ENCODE data around the gene PLEK2. TPM values are rescaled to one million over a fixed set of nuclear protein-coding genes. Genes with fewer than 3 reads are reported as not detected.

Gene PLEK2
- total and polyA plus RNA-seq, 2 donors (not counting 3 experiments of a cell fraction or from before 2014, with no cell fraction given) = 1.4 to 3.8 TPM

GRCh38 chr14:67425608-67426007 lies 13.6 kb upstream of the PLEK2 start:
- DNase-seq (ENCODE audit: low read depth, low spot score) (no peak), FAIRE-seq (no peak)
- H4K20me1 ChIP-seq (replicated peaks; ENCODE audit: control insufficient read depth, extremely low read depth, insufficient read depth, low read length) = no peaks in the 10 kb centered on the region
- ChIA-PET POLR2A (no interaction called here), CTCF (interaction anchor here (1.7 to 9.1 kb wide), 9 partner anchors 9 to 277 kb away, joined by 3 to 298 read pairs (median 18); partner anchors contain the start of genes ATP6V1D, EIF2S1, PIGH and PLEK2)
- no peaks in the 10 kb centered on the region for H3K79me2 ChIP-seq (ENCODE audit: control insufficient read depth, insufficient read depth, low read length)
- no peak overlapping the region for H2AFZ ChIP-seq (ENCODE audit: low read depth, low read length)
- no TSS peak for BruUV-seq (replicated peaks)
- no peaks in the 10 kb centered on the region for H3K27me3 ChIP-seq (ENCODE audit: control insufficient read depth in 2 of 2, insufficient read depth in 2 of 2, low read length in 2 of 2)
- H3K27ac ChIP-seq (ENCODE audit: insufficient read depth, low read depth, low read length) = no peak overlapping the region
- peaks cover 2% of the 10 kb centered on the region for H3K4me1 ChIP-seq (ENCODE audit: control insufficient read depth, extremely low read depth, insufficient read depth, low read length)
- H3K36me3 ChIP-seq (ENCODE audit: control insufficient read depth in 2 of 2, extremely low read depth in 1 of 2, insufficient read depth in 2 of 2, low read length in 2 of 2) = no peaks in the 10 kb centered on the region
- H3K4me2 ChIP-seq (ENCODE audit: insufficient read depth, low read length) = no peak overlapping the region
- dilution Hi-C loops (cut with MboI; ENCODE audit: extremely low pct_ligation_motif_present, low sequenced_read_pairs) = no loop called here
- H3K9me1 ChIP-seq (replicated peaks; ENCODE audit: control insufficient read depth, extremely low read depth, insufficient read depth, low read length) = no peaks in the 10 kb centered on the region
- TF ChIP-seq MAX (IDR thresholded peaks at IDR 0.05; ENCODE audit: insufficient read depth, insufficient read length) (no peak), MYC (IDR thresholded peaks at IDR 0.05; ENCODE audit: low read depth, low read length) (no peak), FOS (IDR thresholded peaks at IDR 0.05; ENCODE audit: borderline replicate concordance, insufficient read depth, low read length) (no peak), CTCF (IDR thresholded peaks at IDR 0.05; ENCODE audit: extremely low read depth in 1 of 2, insufficient read depth in 1 of 2, low read depth in 1 of 2, low read length in 2 of 2) (no peak), POLR2AphosphoS5 (IDR thresholded peaks at IDR 0.05; ENCODE audit: insufficient read depth, low read depth, low read length) (no peak), GATA2 (IDR thresholded peaks at IDR 0.05; ENCODE audit: insufficient read depth, insufficient read length, low read depth, low read length) (no peak), JUN (IDR thresholded peaks at IDR 0.05; ENCODE audit: borderline replicate concordance, insufficient read depth, insufficient read length, low read depth) (no peak), POLR2A (IDR thresholded peaks at IDR 0.05; ENCODE audit: low read depth, low read length) (no peak), EZH2 (IDR thresholded peaks at IDR 0.05; ENCODE audit: borderline replicate concordance, low read depth, low read length, severe bottlenecking) (no peak)
- intact Hi-C loops (cut with micrococcal nuclease) = loop anchor here (2.0 to 10.0 kb wide), 2 partner anchors 89 to 107 kb away; partner anchors contain the start of gene PLEKHH1
- no peak overlapping the region for H3K9ac ChIP-seq (replicated peaks; ENCODE audit: extremely low read depth, insufficient read depth, low read length)
- no peaks in the 10 kb centered on the region for H3K9me3 ChIP-seq (replicated peaks; ENCODE audit: control insufficient read depth, insufficient read depth, low read length)
- no peak overlapping the region for H3K4me3 ChIP-seq (replicated peaks in 1 of 3; ENCODE audit: insufficient read depth in 1 of 3, low read depth in 1 of 3, low read length in 3 of 3)
